ENCODE results near the gene KLF9. TPM values are rescaled to one million over a fixed set of nuclear protein-coding genes. Genes with fewer than 3 reads are reported as not detected.

Gene KLF9
- total RNA-seq, 1 experiment from 2014 or later: 7.0 TPM

DNA sequence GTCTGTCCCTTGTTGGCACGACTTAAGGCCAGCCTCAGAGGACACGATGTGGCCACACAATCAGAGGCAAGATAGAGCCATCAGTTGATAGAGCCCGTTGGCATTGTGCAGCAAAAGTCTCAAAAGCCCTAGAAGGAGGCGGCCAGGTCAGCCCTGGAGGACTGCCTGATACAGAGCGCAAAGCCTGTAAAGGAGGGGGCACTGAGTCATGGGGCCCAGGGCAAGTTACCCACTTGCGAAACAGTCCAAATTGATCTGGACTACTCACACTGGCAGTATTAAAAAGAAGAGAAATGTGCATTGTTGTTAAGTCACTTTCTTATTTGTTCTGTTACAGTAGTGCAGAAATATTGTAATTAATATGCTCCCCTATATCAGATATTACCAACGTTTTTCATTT lies 51.5 kb downstream of the KLF9 start:
- ChIA-PET POLR2A (ENCODE audit: unreplicated experiment) (no interaction called here), CTCF (no interaction called here)
- BruUV-seq (replicated peaks): no TSS peak
- TF ChIP-seq EZH2 (IDR thresholded peaks at IDR 0.05; ENCODE audit: low read depth) (no peak), CTCF (conservative IDR thresholded peaks at IDR 0.05) (no peak)
- Histone ChIP-seq H3F3A (ENCODE audit: insufficient read depth, low read depth) (no peaks in the 10 kb centered on the region; the same call in 1 of the 2 replicates), H3K36me3 (ENCODE audit: low read depth) (no peaks in the 10 kb centered on the region), H3K27me3 (ENCODE audit: insufficient read depth, low read depth) (no peaks in the 10 kb centered on the region), H2AFZ (no peak overlapping the region), H3K4me3 (no peak overlapping the region), H3K27ac (no peak overlapping the region), H3K4me1 (replicated peaks; ENCODE audit: insufficient read depth) (no peaks in the 10 kb centered on the region), H3K9me3 (ENCODE audit: insufficient read depth, low read depth) (no peaks in the 10 kb centered on the region), H3K9me2 (ENCODE audit: insufficient read depth) (no peaks in the 10 kb centered on the region), H3K4me2 (no peak overlapping the region), H3K79me2 (ENCODE audit: low read depth) (no peaks in the 10 kb centered on the region), H4K20me1 (ENCODE audit: insufficient read depth) (no peaks in the 10 kb centered on the region)
- no peak for DNase-seq
- intact Hi-C loops (cut with micrococcal nuclease; ENCODE audit: unreplicated experiment): no loop called here

DNA sequence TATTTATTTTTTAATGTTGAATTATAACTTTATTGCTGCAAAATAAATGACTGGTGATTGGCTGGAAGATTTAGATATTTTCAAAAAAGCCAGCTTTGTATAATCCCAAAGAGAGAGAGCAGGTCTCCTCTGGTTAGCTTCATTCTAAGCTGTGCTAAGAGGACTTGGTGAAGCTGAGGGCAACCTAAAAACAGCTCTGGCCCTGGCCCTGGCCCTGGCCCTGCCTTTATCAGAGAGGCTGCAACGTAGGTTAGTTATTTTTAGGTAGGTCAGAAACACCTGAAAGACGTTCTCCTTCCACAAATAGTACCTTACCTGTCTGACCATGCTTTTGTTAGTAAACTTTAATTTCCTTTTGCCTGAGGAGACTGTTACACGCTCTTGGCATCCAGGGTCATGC lies 58.7 kb downstream of the KLF9 start:
- H3K4me1 ChIP-seq (replicated peaks; ENCODE audit: insufficient read depth): no peaks in the 10 kb centered on the region
- H3K27ac ChIP-seq: no peak overlapping the region
- ChIA-PET POLR2A (ENCODE audit: unreplicated experiment) (no interaction called here), CTCF (no interaction called here)
- H3K9me2 ChIP-seq (ENCODE audit: insufficient read depth): no peaks in the 10 kb centered on the region
- H3K9me3 ChIP-seq (ENCODE audit: insufficient read depth, low read depth): no peaks in the 10 kb centered on the region
- no peaks in the 10 kb centered on the region for H3K27me3 ChIP-seq (ENCODE audit: insufficient read depth, low read depth)
- intact Hi-C loops (cut with micrococcal nuclease; ENCODE audit: unreplicated experiment): loop anchor here (5.0 kb wide), 1 partner anchor 62 kb away; no protein-coding TSS in a partner anchor
- TF ChIP-seq EZH2 (IDR thresholded peaks at IDR 0.05; ENCODE audit: low read depth) (no peak), CTCF (conservative IDR thresholded peaks at IDR 0.05) (no peak)
- H3K36me3 ChIP-seq (ENCODE audit: low read depth): no peaks in the 10 kb centered on the region
- H3F3A ChIP-seq (ENCODE audit: insufficient read depth, low read depth): peaks cover 4% of the 10 kb centered on the region; the same call in 1 of the 2 replicates
- H4K20me1 ChIP-seq (ENCODE audit: insufficient read depth): no peaks in the 10 kb centered on the region
- no peak overlapping the region for H3K4me2 ChIP-seq
- H3K79me2 ChIP-seq (ENCODE audit: low read depth): no peaks in the 10 kb centered on the region
- no peak overlapping the region for H3K4me3 ChIP-seq
- BruUV-seq (replicated peaks): no TSS peak
- H2AFZ ChIP-seq: no peak overlapping the region
- no peak for DNase-seq

DNA sequence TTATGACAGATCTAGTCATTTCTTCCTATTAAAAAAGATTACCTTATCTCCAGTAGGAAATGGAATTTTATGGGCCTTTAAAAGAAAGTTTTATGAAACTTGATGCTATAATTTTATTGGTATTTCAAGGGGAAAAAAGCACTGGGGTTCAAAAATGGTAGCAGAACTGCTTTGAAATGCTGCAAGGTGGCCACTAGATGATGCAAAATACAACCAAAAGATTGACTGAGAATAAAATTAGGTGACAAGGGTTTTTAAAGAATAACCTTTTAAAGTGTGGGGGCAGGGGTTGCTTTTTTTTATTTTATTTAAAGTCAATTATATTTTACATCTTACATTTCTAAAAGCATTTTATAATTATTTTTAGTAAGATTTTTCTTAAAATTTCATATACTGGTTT lies 61.7 kb downstream of the KLF9 start:
- Histone ChIP-seq H3K9me3 (ENCODE audit: insufficient read depth, low read depth) (no peaks in the 10 kb centered on the region), H3K36me3 (ENCODE audit: low read depth) (peaks cover 4% of the 10 kb centered on the region), H3K27ac (no peak overlapping the region), H2AFZ (no peak overlapping the region), H3K9me2 (ENCODE audit: insufficient read depth) (no peaks in the 10 kb centered on the region), H3K4me3 (no peak overlapping the region), H3F3A (ENCODE audit: insufficient read depth, low read depth) (peaks cover 4% of the 10 kb centered on the region; the same call in 1 of the 2 replicates), H3K4me2 (no peak overlapping the region), H3K4me1 (replicated peaks; ENCODE audit: insufficient read depth) (no peaks in the 10 kb centered on the region), H4K20me1 (ENCODE audit: insufficient read depth) (no peaks in the 10 kb centered on the region), H3K79me2 (ENCODE audit: low read depth) (no peaks in the 10 kb centered on the region), H3K27me3 (ENCODE audit: insufficient read depth, low read depth) (no peaks in the 10 kb centered on the region)
- ChIA-PET POLR2A (ENCODE audit: unreplicated experiment) (no interaction called here), CTCF (no interaction called here)
- no TSS peak for BruUV-seq (replicated peaks)
- intact Hi-C loops (cut with micrococcal nuclease; ENCODE audit: unreplicated experiment): loop anchor here (1.0 kb wide), 1 partner anchor 249 kb away; no protein-coding TSS in a partner anchor
- TF ChIP-seq CTCF (conservative IDR thresholded peaks at IDR 0.05) (peak; percentile 41; the same call in 1 of the 2 replicates), EZH2 (IDR thresholded peaks at IDR 0.05; ENCODE audit: low read depth) (no peak)
- DNase-seq: no peak
